Lung (tissue), 12 donors: ENCODE results near the gene STAC3. TPM values are rescaled to one million over a fixed set of nuclear protein-coding genes. Genes with fewer than 3 reads are reported as not detected.

Experiments used
- ATAC-seq: fragments of 200-7000 bp; cut with Tn5 transposase; one replicate; pipeline ENCODE4 v1.9.1; 2020; ENCODE audit warnings: moderate number of reproducible peaks; ENCODE audit not compliant: insufficient read depth, low FRiP score
- DNase-seq, 3 donors: peaks; one replicate each; pipeline ENCODE4 v3.0.0-alpha.2; 2013 to 2017
- H3K27ac ChIP-seq, 2 donors: one replicate each; pipeline ENCODE4 v1.5.1; 2013; ENCODE audit warnings: mild to moderate bottlenecking in 2 of 2, moderate library complexity in 2 of 2, control low read depth in 1 of 2, inconsistent platforms in 1 of 2, low read depth in 1 of 2, low read length in 1 of 2
- H3K27me3 ChIP-seq, 3 donors: one replicate each; pipeline ENCODE4 v1.5.1; 2013; ENCODE audit warnings: low read length in 2 of 3; ENCODE audit not compliant: control insufficient read depth in 3 of 3, insufficient read depth in 3 of 3
- H3K36me3 ChIP-seq, 4 donors: one replicate each; pipeline ENCODE4 v1.5.1; 2013; ENCODE audit warnings: low read length in 4 of 4, mild to moderate bottlenecking in 1 of 4, moderate library complexity in 1 of 4; ENCODE audit not compliant: control insufficient read depth in 4 of 4, insufficient read depth in 4 of 4
- H3K4me1 ChIP-seq, 5 donors: one replicate each; pipeline ENCODE4 v1.5.1; 2013; ENCODE audit warnings: low read length in 5 of 5, mild to moderate bottlenecking in 2 of 5, moderate library complexity in 1 of 5; ENCODE audit not compliant: control insufficient read depth in 5 of 5, insufficient read depth in 5 of 5
- H3K4me3 ChIP-seq: one replicate; pipeline ENCODE4 v1.5.1; 2013; ENCODE audit warnings: mild to moderate bottlenecking, control low read depth, moderate library complexity
- H3K9ac ChIP-seq, 2 donors: one replicate each; pipeline ENCODE4 v1.5.1; 2013; ENCODE audit warnings: low read length in 2 of 2, control low read depth in 1 of 2; ENCODE audit not compliant: insufficient read depth in 1 of 2
- H3K9me3 ChIP-seq, 4 donors: one replicate each; pipeline ENCODE4 v1.5.1; 2013; ENCODE audit warnings: low read length in 3 of 4, mild to moderate bottlenecking in 1 of 4, moderate library complexity in 1 of 4; ENCODE audit not compliant: control insufficient read depth in 4 of 4, insufficient read depth in 3 of 4
- WGBS, 2 donors: extraction: QIAGEN DNeasy Blood & Tissue Kit; methylation state at CpG; one replicate each; pipeline ENCODE4 v1.1.7; 2013; 5-methylcytosine and 5-hydroxymethylcytosine counted together
- polyA plus RNA-seq, 2 donors: library from polyadenylated mRNA; stranded (reverse); fragments of 200-250 nt; gene quantifications; one replicate each; pipeline ENCODE4 v1.2.1, GENCODE V29; 2013
- total RNA-seq, 2 donors: library from RNA; depleted of rRNA in 1 of 2; stranded (reverse); fragments of >200 nt in 1 of 2; gene quantifications; one replicate each; pipeline ENCODE4 v1.2.1, GENCODE V29; 2014 to 2021
- TF ChIP-seq, protein P1 (sequence below): IDR thresholded peaks from 2 replicates; pipeline ENCODE4 v1.5.1; 2012; ENCODE audit warnings: mild to moderate bottlenecking; ENCODE audit errors: control extremely low read depth, extremely low read depth
- donor health status: control.
- donor health status: control.
- donor health status: Bipolar disorder and iron deficiency.
- donor health status: healthy.
- donor health status: DM: yes; HTN: yes; CAD: no.

Gene STAC3
- total and polyA plus RNA-seq, 4 donors: 1.7 to 7.4 (median 6.4) TPM

DNA sequence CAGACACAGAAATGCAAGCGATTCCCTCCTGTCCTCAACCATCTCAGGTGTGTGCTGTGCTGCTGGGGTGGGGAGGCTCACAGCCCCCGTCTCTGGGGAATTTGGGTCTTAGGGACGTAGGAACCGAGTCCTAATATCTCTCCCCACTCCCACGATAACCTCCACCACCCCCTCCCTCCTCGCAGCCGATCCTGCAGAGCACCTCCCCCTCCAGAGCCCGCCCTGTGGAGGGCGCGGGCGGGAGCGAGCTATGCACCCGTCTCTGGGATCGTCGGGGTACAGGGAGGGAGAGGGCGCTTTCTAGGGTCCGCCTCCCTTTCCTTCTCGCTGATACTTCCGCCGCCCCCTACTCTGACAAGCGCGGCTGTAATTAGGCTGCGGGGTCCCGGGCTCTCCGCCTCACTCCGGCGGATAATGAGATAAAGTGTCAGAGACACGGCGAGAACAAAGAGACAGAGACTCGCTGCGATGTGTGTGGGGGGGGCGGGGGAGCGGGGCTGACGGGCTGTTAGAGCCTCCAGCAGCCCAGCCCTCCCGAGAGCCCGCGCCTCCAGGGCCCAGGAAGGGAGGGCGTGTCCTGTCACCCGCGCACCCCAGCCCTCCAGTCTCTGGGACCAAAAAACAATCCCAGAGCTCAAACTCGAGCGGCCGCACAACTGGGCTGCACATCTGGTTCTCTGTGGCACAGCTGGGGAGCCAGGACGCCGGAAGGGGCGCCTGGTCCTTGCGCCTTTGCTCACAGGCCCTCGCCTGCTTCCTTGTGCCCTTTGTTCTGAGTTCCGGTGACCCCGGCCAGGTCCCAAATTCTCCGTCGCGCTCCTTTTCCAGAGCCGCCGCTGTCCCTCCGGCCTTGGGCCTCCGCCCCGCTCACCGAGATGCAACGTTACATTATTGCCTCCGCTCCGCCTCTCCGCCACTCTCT, 12.8 kb downstream of the STAC3 start:
- H3K27ac ChIP-seq: no peak overlapping the region
- TF ChIP-seq, protein P1, sequence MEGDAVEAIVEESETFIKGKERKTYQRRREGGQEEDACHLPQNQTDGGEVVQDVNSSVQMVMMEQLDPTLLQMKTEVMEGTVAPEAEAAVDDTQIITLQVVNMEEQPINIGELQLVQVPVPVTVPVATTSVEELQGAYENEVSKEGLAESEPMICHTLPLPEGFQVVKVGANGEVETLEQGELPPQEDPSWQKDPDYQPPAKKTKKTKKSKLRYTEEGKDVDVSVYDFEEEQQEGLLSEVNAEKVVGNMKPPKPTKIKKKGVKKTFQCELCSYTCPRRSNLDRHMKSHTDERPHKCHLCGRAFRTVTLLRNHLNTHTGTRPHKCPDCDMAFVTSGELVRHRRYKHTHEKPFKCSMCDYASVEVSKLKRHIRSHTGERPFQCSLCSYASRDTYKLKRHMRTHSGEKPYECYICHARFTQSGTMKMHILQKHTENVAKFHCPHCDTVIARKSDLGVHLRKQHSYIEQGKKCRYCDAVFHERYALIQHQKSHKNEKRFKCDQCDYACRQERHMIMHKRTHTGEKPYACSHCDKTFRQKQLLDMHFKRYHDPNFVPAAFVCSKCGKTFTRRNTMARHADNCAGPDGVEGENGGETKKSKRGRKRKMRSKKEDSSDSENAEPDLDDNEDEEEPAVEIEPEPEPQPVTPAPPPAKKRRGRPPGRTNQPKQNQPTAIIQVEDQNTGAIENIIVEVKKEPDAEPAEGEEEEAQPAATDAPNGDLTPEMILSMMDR: no peak
- H3K4me1 ChIP-seq: peaks cover 1 to 73% (median 11%) of the 10 kb centered on the region in 5 donors
- WGBS, 2 donors: 2 to 5% methylated on average over 61 to 63 of the region's 63 CpGs
- ATAC-seq: no peak
- no peak overlapping the region for H3K4me3 ChIP-seq
- H3K9me3 ChIP-seq: no peaks in the 10 kb centered on the region
- peak; percentile 48 to 59 (median 58) for DNase-seq
- H3K27me3 ChIP-seq: peaks cover 4 to 72% (median 45%) of the 10 kb centered on the region in 3 donors
- peak overlapping the region in 1 of 2 donors; percentile 23 for H3K9ac ChIP-seq
- peaks cover 0 to 18% (median 9%) of the 10 kb centered on the region in 4 donors for H3K36me3 ChIP-seq

DNA sequence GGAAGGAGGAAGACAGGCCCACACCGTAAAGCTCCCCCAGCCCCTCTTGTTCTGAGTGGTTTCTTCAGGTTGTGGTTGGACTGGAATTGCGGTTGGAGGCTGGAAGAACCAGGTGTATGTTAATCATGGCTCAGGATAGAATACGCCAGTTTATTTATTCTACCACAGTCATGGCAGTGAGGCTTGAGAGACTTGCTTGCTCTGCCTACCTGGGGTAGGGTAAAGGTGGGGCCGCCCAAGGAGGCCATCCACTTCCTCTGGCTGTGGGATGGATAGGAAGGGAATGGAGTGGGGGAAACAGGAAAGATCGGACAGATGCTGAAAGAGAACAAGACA, 13.4 kb downstream of the STAC3 start:
- DNase-seq: no peak
- TF ChIP-seq, protein P1: no peak
- Histone ChIP-seq H3K27me3 (peaks cover 4 to 66% (median 41%) of the 10 kb centered on the region in 3 donors), H3K9ac (no peak overlapping the region), H3K27ac (no peak overlapping the region), H3K4me3 (no peak overlapping the region), H3K4me1 (peaks cover 0 to 71% (median 9%) of the 10 kb centered on the region in 5 donors), H3K36me3 (peaks cover 0 to 24% (median 11%) of the 10 kb centered on the region in 4 donors), H3K9me3 (no peaks in the 10 kb centered on the region)
- WGBS, 2 donors: 37 to 40% methylated on average over 5 of the region's 5 CpGs
- ATAC-seq: no peak

DNA sequence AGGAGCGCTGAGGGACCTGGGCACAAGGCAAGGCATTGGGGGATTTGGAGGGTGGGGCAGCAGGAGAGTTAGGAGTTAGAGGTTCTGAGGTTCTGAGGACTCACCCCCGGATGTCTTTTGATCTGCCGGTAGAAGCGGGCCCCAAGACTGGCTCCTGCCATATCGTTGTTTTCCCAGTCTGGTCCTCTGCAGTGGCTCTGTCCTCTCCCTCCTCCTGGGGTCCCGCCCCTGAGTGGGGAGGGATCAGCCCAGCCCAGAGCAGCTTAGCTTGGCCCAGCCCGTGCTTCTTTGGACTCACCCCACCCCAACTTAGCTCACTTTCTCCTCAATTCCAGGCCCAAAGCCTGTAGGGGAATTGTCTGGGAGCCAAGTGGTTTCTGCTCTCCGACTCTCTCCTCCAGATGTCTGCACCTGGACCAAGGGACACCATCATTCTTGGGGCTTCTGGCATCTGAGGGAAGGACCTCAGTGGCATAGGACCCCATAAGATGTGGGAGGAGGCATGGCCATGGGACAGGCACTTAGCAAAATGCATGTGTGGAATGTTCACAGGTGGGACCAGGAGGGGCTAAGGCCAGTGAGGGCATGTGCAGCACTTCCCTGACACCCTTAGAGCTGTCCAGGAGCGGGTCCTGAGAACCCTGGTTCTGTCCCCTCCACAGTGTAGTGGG, 13.9 kb downstream of the STAC3 start:
- ATAC-seq (no peak), DNase-seq (peak; percentile 40 to 66 (median 55))
- H3K27me3 ChIP-seq: peaks cover 4 to 61% (median 38%) of the 10 kb centered on the region in 3 donors
- TF ChIP-seq, protein P1: no peak
- peaks cover 0 to 29% (median 13%) of the 10 kb centered on the region in 4 donors for H3K36me3 ChIP-seq
- H3K27ac ChIP-seq: no peak overlapping the region
- no peak overlapping the region for H3K4me3 ChIP-seq
- H3K9ac ChIP-seq: no peak overlapping the region
- 28 to 32% methylated on average over 9 of the region's 9 CpGs for WGBS, 2 donors
- no peaks in the 10 kb centered on the region for H3K9me3 ChIP-seq
- peaks cover 0 to 70% (median 9%) of the 10 kb centered on the region in 5 donors for H3K4me1 ChIP-seq
